NCI-H1048 (cell line): Measurements from ENCODE around the gene GNG5.
"Not testable (repeated sequence)": the region's sequence is repeated elsewhere in the genome, so short reads cannot be mapped to it uniquely, and the experiment has no call there.

Experiments
- DNase-seq: peaks from one replicate; lab custom pipeline; 2025; lab: John Stamatoyannopoulos, UW

Gene GNG5

GRCh38 chr1:84506002-84506728 is at the start of gene GNG5, which contains the start of gene SPATA1:
Gene GNG5 (minus strand): TSS chr1:84506581. CDS start chr1:84506091, 490 bp downstream.
Gene SPATA1 (plus strand): TSS chr1:84506386. CDS start chr1:84516360, 9,974 bp downstream.
- peak; percentile 94 for DNase-seq

GRCh38 chr1:84550826-84551225 is 44.4 kb upstream of the GNG5 start:
- no peak for DNase-seq

- no peak for DNase-seq
Observed at GRCh38 chr1:84541679-84542078, 35.3 kb upstream of the GNG5 start.

GRCh38 chr1:84540759-84541158 is 34.4 kb upstream of the GNG5 start:
- DNase-seq: no peak

- DNase-seq: no peak
Observed at GRCh38 chr1:84539972-84540371, 33.6 kb upstream of the GNG5 start.

- DNase-seq: no peak
Observed at GRCh38 chr1:84538599-84538998, 32.2 kb upstream of the GNG5 start.

GRCh38 chr1:84525779-84526178 is 19.4 kb upstream of the GNG5 start:
- no peak for DNase-seq

- DNase-seq: no peak
Observed at GRCh38 chr1:84524590-84524989, 18.2 kb upstream of the GNG5 start.

GRCh38 chr1:84510668-84511067 is 4.3 kb upstream of the GNG5 start:
- no peak for DNase-seq

- no peak for DNase-seq
Observed at GRCh38 chr1:84510165-84510564, 3.8 kb upstream of the GNG5 start.

- no peak for DNase-seq
Observed at GRCh38 chr1:84509029-84509428, 2.6 kb upstream of the GNG5 start.

- no peak for DNase-seq
Observed at GRCh38 chr1:84508510-84508909, 2.1 kb upstream of the GNG5 start.

- DNase-seq: not testable (repeated sequence)
Observed at GRCh38 chr1:84507887-84508286, 1.5 kb upstream of the GNG5 start.

- DNase-seq: no peak
Observed at GRCh38 chr1:84506729-84507453, 510 bp upstream of the GNG5 start.

GRCh38 chr1:84505493-84506001 is 834 bp downstream of the GNG5 start:
- DNase-seq: no peak

- no peak for DNase-seq
Observed at GRCh38 chr1:84504580-84505492, 1.5 kb downstream of the GNG5 start.

- DNase-seq: no peak
Observed at GRCh38 chr1:84502927-84503326, 3.5 kb downstream of the GNG5 start.

GRCh38 chr1:84497631-84498275 is 8.6 kb downstream of the GNG5 start:
- no peak for DNase-seq

GRCh38 chr1:84496498-84496897 is 9.9 kb downstream of the GNG5 start:
- no peak for DNase-seq

GRCh38 chr1:84493747-84494146 is 12.6 kb downstream of the GNG5 start:
- DNase-seq: no peak

- no peak for DNase-seq
Observed at GRCh38 chr1:84492726-84493125, 13.7 kb downstream of the GNG5 start.

- DNase-seq: no peak
Observed at GRCh38 chr1:84489766-84490165, 16.6 kb downstream of the GNG5 start.
